NCI-H2081 treated with DMSO at 0.1 percent for 48 hours (cell line): ENCODE measurements around the gene CD52.

Source experiments
- DNase-seq: peaks from one replicate; lab custom pipeline; 2025; lab: John Stamatoyannopoulos, UW

Gene CD52

DNA sequence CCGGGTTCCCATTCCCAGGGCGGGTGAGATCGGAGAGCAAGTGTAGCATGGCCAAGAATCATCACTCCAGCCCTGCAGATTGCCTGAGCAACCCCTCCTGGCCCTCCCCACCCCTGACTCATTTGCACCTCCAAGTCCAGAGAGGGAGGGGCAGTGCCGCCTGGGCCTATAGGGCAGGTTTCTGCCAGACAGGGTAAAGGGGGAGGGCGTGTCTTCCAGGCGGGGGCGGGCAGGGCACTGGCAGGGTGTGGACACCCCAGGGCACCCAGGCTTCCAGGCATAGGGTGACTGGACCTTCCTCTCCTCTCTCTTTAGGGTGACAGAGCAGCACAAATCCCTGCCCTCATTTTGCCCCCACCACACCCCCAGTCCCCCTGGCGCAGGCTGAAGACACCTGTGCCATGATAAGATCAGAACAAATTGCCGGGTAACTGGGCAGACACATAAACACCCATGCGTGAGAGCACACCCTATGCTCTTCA is 39.4 kb downstream of the CD52 start:
- DNase-seq, result no peak

GRCh38 chr1:26358411-26359384 is 40.9 kb downstream of the CD52 start:
- DNase-seq, result no peak

GRCh38 chr1:26359981-26360806 is 42.4 kb downstream of the CD52 start:
- no peak for DNase-seq

GRCh38 chr1:26360807-26361604 is 43.2 kb downstream of the CD52 start:
- DNase-seq, result no peak

GRCh38 chr1:26361605-26362122 is 43.9 kb downstream of the CD52 start:
- no peak for DNase-seq

GRCh38 chr1:26362331-26362730 is 44.6 kb downstream of the CD52 start:
- no peak for DNase-seq

DNA sequence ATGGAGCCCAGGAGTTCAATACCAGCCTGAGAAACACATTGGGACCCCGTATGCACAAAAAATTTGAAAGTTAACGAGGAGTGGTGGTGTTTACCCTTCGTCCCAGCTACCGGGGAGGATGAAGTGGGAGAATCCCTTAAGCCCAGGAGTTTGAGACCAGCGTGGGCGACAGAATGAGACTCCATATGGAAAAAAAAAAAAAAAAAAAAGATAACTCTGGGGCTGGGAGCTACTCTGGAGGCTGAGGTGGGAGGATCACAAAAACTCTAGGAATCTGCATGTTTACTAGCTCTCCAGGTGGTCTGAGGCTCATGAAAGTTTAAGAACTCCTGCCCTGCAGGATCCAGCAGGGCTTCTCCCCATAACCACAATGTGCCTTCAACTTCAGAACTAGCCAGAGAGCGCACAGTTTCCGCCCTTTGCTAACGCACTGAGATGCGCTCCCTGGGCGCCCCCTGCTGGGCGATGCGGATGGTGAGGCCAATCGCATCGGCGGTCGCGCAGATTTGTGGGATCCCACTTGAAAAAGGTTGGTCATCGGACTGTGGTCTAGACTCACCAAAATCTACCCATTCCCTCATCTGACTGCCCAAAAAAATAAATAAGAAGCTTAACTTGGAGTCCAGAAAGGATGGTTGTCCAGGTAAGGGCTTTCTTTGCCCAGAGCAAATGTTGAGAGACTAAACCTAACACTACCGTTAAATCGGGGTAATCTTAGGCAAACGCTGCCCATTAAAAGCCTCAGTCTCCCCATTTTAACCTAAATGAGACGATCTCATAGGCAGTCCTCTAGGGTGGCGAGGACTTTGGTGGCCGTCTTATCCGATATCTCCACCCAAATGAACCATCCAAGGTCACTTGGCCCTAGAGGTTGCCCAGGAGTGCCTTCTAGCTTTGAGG is 46.0 kb downstream of the CD52 start:
- no peak for DNase-seq

GRCh38 chr1:26364956-26365355 is 47.2 kb downstream of the CD52 start:
- DNase-seq, result no peak

DNA sequence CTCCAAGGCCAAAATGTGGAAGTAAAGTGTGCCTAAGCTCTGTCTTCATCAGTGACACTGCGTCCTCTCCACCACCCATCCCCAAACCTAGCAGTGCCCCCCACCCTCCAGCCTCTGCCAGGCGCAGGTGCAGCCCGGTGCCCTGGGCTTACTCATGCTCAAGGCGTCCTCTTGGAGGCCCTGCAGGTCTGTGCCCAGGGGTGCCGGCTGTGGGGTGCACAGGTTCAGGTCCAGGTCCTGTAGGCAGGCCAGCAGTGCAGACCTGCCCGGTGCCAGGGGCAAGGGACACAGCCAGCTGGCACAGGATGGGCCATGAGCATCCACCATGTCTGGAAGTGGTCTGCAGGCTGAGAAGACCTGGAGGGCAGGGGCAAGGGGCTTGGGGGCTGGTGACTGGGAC is 49.7 kb downstream of the CD52 start:
- no peak for DNase-seq

DNA sequence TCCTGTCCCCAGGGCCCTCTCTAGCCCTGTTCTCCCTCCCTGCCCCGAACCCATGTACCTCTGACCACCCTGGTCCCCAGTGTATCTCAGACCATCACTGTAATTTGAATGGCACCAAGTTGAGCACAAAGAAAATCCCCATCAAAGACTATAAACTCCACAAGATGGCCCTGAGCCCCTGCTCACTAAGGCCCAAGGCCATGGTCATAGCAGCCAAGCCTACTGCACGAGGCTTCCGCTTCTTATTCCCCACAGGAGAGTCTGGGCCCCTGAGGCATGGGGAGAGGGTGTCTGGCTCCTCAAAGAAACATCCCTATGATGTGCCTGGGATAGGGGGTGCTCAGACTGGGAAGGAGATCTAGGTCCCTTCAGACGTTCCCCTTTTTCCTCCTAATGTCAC is 50.2 kb downstream of the CD52 start:
- no peak for DNase-seq

DNA sequence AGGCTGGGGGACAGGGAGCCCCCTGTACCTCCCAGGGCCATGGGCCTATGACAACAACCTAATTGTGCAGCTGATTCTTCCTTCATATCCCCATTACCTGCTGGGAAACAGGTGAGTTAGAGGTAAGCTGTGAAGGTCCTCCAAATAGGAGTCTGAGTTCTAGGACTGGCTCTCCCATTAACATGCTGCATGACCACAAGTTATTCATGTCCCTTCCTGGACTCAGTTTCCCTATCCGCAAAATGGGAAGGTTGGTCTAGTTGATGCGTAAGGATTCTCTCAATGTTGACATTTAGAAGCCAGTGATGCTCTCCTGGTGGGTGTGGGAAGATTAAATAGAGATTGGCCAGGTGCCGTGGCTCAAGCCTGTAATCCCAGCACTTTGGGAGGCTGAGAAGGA is 50.7 kb downstream of the CD52 start:
- DNase-seq, result no peak
